HUDEP-2 (cell line): ENCODE measurements around the gene SLC6A18.
"Not testable (repeated sequence)": the region's sequence is repeated elsewhere in the genome, so short reads cannot be mapped to it uniquely, and the experiment has no call there.

ENCODE experiments used
- DNase-seq, 76 experiments: peaks; one replicate each; lab custom pipeline; 2025; ENCODE audit not compliant: unreplicated experiment in 76 of 76; lab: John Stamatoyannopoulos, UW

Gene SLC6A18

GRCh38 chr5:1249366-1250280, 24.4 kb downstream of the SLC6A18 start:
- no peak for DNase-seq

GRCh38 chr5:1251678-1252580, 26.7 kb downstream of the SLC6A18 start:
- no peak for DNase-seq

GRCh38 chr5:1252681-1253080, 27.5 kb downstream of the SLC6A18 start:
- no peak for DNase-seq

- DNase-seq = no peak
These were observed 28.4 kb downstream of the SLC6A18 start for GRCh38 chr5:1253456-1254105.

- DNase-seq = no peak
These were observed 29.0 kb downstream of the SLC6A18 start for GRCh38 chr5:1254196-1254595.

- DNase-seq = no peak
These were observed 29.9 kb downstream of the SLC6A18 start for GRCh38 chr5:1255081-1255561.

- DNase-seq = no peak
These were observed 31.6 kb downstream of the SLC6A18 start for GRCh38 chr5:1256776-1257175.

- no peak for DNase-seq
These were observed 32.2 kb downstream of the SLC6A18 start for GRCh38 chr5:1257363-1257762.

- no peak for DNase-seq
These were observed 32.7 kb downstream of the SLC6A18 start for GRCh38 chr5:1257841-1258240.

GRCh38 chr5:1259806-1260480, 34.8 kb downstream of the SLC6A18 start:
- DNase-seq = no peak

- DNase-seq = no peak
These were observed 36.5 kb downstream of the SLC6A18 start for GRCh38 chr5:1261643-1262042.

GRCh38 chr5:1262381-1262780, 37.2 kb downstream of the SLC6A18 start:
- DNase-seq = no peak

GRCh38 chr5:1264211-1264610, 39.0 kb downstream of the SLC6A18 start:
- no peak for DNase-seq

GRCh38 chr5:1265026-1265425, 39.8 kb downstream of the SLC6A18 start:
- DNase-seq = no peak

GRCh38 chr5:1265461-1266455, 40.6 kb downstream of the SLC6A18 start:
- DNase-seq = no peak

- no peak for DNase-seq
These were observed 41.6 kb downstream of the SLC6A18 start for GRCh38 chr5:1266791-1267190.

- not testable (repeated sequence) for DNase-seq
These were observed 42.3 kb downstream of the SLC6A18 start for GRCh38 chr5:1267464-1267863.

GRCh38 chr5:1268056-1268455, 42.9 kb downstream of the SLC6A18 start:
- DNase-seq = no peak

- no peak for DNase-seq
These were observed 43.5 kb downstream of the SLC6A18 start for GRCh38 chr5:1268666-1269065.
